PC-9 (cell line): ENCODE results near the gene PAQR6. TPM values are rescaled to one million over a fixed set of nuclear protein-coding genes. Genes with fewer than 3 reads are reported as not detected.

ENCODE experiments used
- BruUV-seq: library from RNA; stranded (reverse); fragments of 400-500 nt; replicated peaks from 2 replicates; lab custom pipeline; 2021; lab: Mats Ljungman, UMichigan
- CTCF ChIA-PET: fragments of 300-600 bp; sonication (Branson Sonifier 250); formaldehyde crosslinking; loops from one replicate; lab custom pipeline; 2022; ENCODE audit warnings: antibody characterized with exemption; lab: Charles Lee
- POLR2A ChIA-PET: fragments of 300-600 bp; sonication (Branson Sonifier 250); formaldehyde crosslinking; loops from one replicate; lab custom pipeline; 2022; ENCODE audit warnings: antibody characterized with exemption; ENCODE audit not compliant: unreplicated experiment; lab: Charles Lee
- DNase-seq, 2 experiments: peaks; one replicate each; pipeline versions ENCODE4 v3.0.0 to v3.0.0-alpha.2; 2015 to 2022; ENCODE audit warnings: mixed read lengths in 1 of 2
- H2AFZ ChIP-seq: fragments of 200-600 bp; sonication (generic); 2 replicates; pipeline ENCODE4 v1.8.1; 2017; ENCODE audit warnings: antibody characterized with exemption
- H3F3A ChIP-seq: fragments of 200-600 bp; sonication (generic); 2 replicates; pipeline ENCODE4 v1.8.1; 2017; ENCODE audit warnings: antibody characterized with exemption, mild to moderate bottlenecking, low read depth; ENCODE audit not compliant: insufficient read depth
- H3K27ac ChIP-seq: fragments of 200-600 bp; sonication (generic); 2 replicates; pipeline ENCODE4 v1.6.1; 2016; ENCODE audit warnings: mixed run types
- H3K27me3 ChIP-seq: fragments of 200-600 bp; sonication (generic); 2 replicates; pipeline ENCODE4 v1.6.1; 2016; ENCODE audit warnings: low read depth, mixed run types; ENCODE audit not compliant: insufficient read depth
- H3K36me3 ChIP-seq: fragments of 200-600 bp; sonication (generic); 2 replicates; pipeline ENCODE4 v1.6.1; 2016; ENCODE audit warnings: low read depth, mixed run types
- H3K4me1 ChIP-seq: fragments of 200-600 bp; sonication (generic); replicated peaks from 2 replicates; pipeline ENCODE4 v1.6.1; 2016; ENCODE audit warnings: mixed run types; ENCODE audit not compliant: insufficient read depth
- H3K4me2 ChIP-seq: fragments of 200-600 bp; sonication (generic); 2 replicates; pipeline ENCODE4 v1.6.1; 2017; ENCODE audit warnings: mixed run types
- H3K4me3 ChIP-seq: fragments of 200-600 bp; sonication (generic); 2 replicates; pipeline ENCODE4 v1.6.1; 2016; ENCODE audit warnings: mixed run types
- H3K79me2 ChIP-seq: fragments of 200-600 bp; sonication (generic); 2 replicates; pipeline ENCODE4 v1.6.1; 2017; ENCODE audit warnings: low read depth, mixed run types
- H3K9me2 ChIP-seq: fragments of 200-600 bp; sonication (generic); 2 replicates; pipeline ENCODE4 v1.8.1; 2017; ENCODE audit warnings: mild to moderate bottlenecking; ENCODE audit not compliant: insufficient read depth
- H3K9me3 ChIP-seq: fragments of 200-600 bp; sonication (generic); 2 replicates; pipeline ENCODE4 v1.8.1; 2016; ENCODE audit warnings: low read depth; ENCODE audit not compliant: insufficient read depth
- H4K20me1 ChIP-seq: fragments of 200-600 bp; sonication (generic); 2 replicates; pipeline ENCODE4 v1.8.1; 2017; ENCODE audit not compliant: insufficient read depth
- CTCF ChIP-seq: fragments of 200-600 bp; sonication (generic); conservative IDR thresholded peaks from 2 replicates; pipeline ENCODE4 v1.6.1; 2017; ENCODE audit warnings: mixed run types, antibody characterized with exemption, mild to moderate bottlenecking, moderate library complexity
- EZH2 ChIP-seq: fragments of 200-600 bp; sonication (generic); IDR thresholded peaks from 2 replicates; pipeline ENCODE4 v1.8.0; 2017; ENCODE audit warnings: antibody characterized with exemption, low read depth
- intact Hi-C: fragments of 100-400 bp; cut with micrococcal nuclease; formaldehyde crosslinking; loops from one replicate; pipeline ENCODE4 v1.10.0; 2022; ENCODE audit not compliant: unreplicated experiment
- total RNA-seq: library from RNA; stranded (reverse); gene quantifications from 2 replicates; pipeline ENCODE4 v1.2.3, GENCODE V29; 2021

Gene PAQR6
- total RNA-seq, 1 experiment from 2014 or later, result 12.3 TPM

GRCh38 chr1:156246241-156246780, 1.5 kb downstream of the PAQR6 start:
- Histone ChIP-seq H3K4me1 (no peaks in the 10 kb centered on the region), H3K4me2 (no peak overlapping the region), H3K27ac (no peak overlapping the region), H3F3A (peaks cover 21% of the 10 kb centered on the region; the same call in 1 of the 2 replicates), H4K20me1 (no peaks in the 10 kb centered on the region; the same call in 1 of the 2 replicates), H3K9me3 (no peaks in the 10 kb centered on the region), H3K9me2 (no peaks in the 10 kb centered on the region), H3K4me3 (no peak overlapping the region), H3K36me3 (peaks cover 6% of the 10 kb centered on the region; the same call in 1 of the 2 replicates), H3K79me2 (no peaks in the 10 kb centered on the region), H3K27me3 (no peaks in the 10 kb centered on the region), H2AFZ (no peak overlapping the region)
- intact Hi-C loops, result no loop called here
- ChIA-PET POLR2A (no interaction called here), CTCF (no interaction called here)
- BruUV-seq, result no TSS peak
- DNase-seq, result no peak
- TF ChIP-seq EZH2, result no peak
- TF ChIP-seq CTCF, result no peak

- CTCF ChIA-PET, result no interaction called here
- POLR2A ChIA-PET, result no interaction called here
- H3F3A ChIP-seq, result peaks cover 21% of the 10 kb centered on the region; the same call in 1 of the 2 replicates
- 0 out of 2 replicates have a peak, but pooled peaks cover 4% of the 10 kb centered on the region for H3K36me3 ChIP-seq
- H3K4me2 ChIP-seq, result no peak overlapping the region
- no peaks in the 10 kb centered on the region; the same call in 1 of the 2 replicates for H4K20me1 ChIP-seq
- H3K27me3 ChIP-seq, result no peaks in the 10 kb centered on the region
- H3K9me3 ChIP-seq, result no peaks in the 10 kb centered on the region
- TF ChIP-seq CTCF, result no peak
- no peak for TF ChIP-seq EZH2
- BruUV-seq, result no TSS peak
- H3K9me2 ChIP-seq, result no peaks in the 10 kb centered on the region
- no peak overlapping the region for H3K4me3 ChIP-seq
- no peak for DNase-seq
- no peak overlapping the region for H2AFZ ChIP-seq
- no peaks in the 10 kb centered on the region for H3K79me2 ChIP-seq
- no peaks in the 10 kb centered on the region for H3K4me1 ChIP-seq
- intact Hi-C loops, result no loop called here
- H3K27ac ChIP-seq, result no peak overlapping the region
These were observed 2.2 kb downstream of the PAQR6 start for GRCh38 chr1:156245451-156246232.

- H3K27me3 ChIP-seq, result no peaks in the 10 kb centered on the region
- H3K4me2 ChIP-seq, result no peak overlapping the region
- no peak overlapping the region for H3K27ac ChIP-seq
- BruUV-seq, result no TSS peak
- H2AFZ ChIP-seq, result no peak overlapping the region
- H3K4me3 ChIP-seq, result no peak overlapping the region
- TF ChIP-seq CTCF (no peak), EZH2 (no peak)
- CTCF ChIA-PET, result no interaction called here
- H3K36me3 ChIP-seq, result no peaks in the 10 kb centered on the region
- H3K9me3 ChIP-seq, result no peaks in the 10 kb centered on the region
- no peaks in the 10 kb centered on the region for H3K79me2 ChIP-seq
- H3K9me2 ChIP-seq, result no peaks in the 10 kb centered on the region
- H3K4me1 ChIP-seq, result no peaks in the 10 kb centered on the region
- DNase-seq, result no peak
- intact Hi-C loops, result no loop called here
- H3F3A ChIP-seq, result peaks cover 21% of the 10 kb centered on the region; the same call in 1 of the 2 replicates
- H4K20me1 ChIP-seq, result no peaks in the 10 kb centered on the region; the same call in 1 of the 2 replicates
- POLR2A ChIA-PET, result no interaction called here
These were observed 3.1 kb downstream of the PAQR6 start for GRCh38 chr1:156244712-156245111.
